BLaER1 (cell line): ENCODE measurements around the gene DLG2.
"Not testable (repeated sequence)": the region's sequence is repeated elsewhere in the genome, so short reads cannot be mapped to it uniquely, and the experiment has no call there.

Source experiments
- H3K27ac ChIP-seq: shearing (Covaris generic); formaldehyde crosslinking; 2 replicates; pipeline ENCODE4 v1.8.1; 2022
- H3K27me3 ChIP-seq: shearing (Covaris generic); formaldehyde crosslinking; 2 replicates; pipeline ENCODE4 v1.8.1; 2022
- H3K36me3 ChIP-seq: shearing (Covaris generic); formaldehyde crosslinking; 2 replicates; pipeline ENCODE4 v1.8.1; 2022
- H3K4me1 ChIP-seq: shearing (Covaris generic); formaldehyde crosslinking; 2 replicates; pipeline ENCODE4 v1.8.1; 2022
- H3K4me2 ChIP-seq: shearing (Covaris generic); formaldehyde crosslinking; 2 replicates; pipeline ENCODE4 v1.8.1; 2022
- H3K4me3 ChIP-seq: shearing (Covaris generic); formaldehyde crosslinking; 2 replicates; pipeline ENCODE4 v1.8.1; 2022
- H3K9ac ChIP-seq: shearing (Covaris generic); formaldehyde crosslinking; 2 replicates; pipeline ENCODE4 v1.8.1; 2022
- H3K9me3 ChIP-seq: shearing (Covaris generic); formaldehyde crosslinking; 2 replicates; pipeline ENCODE4 v1.8.1; 2022
- H4K20me1 ChIP-seq: shearing (Covaris generic); formaldehyde crosslinking; 2 replicates; pipeline ENCODE4 v1.8.1; 2022
- Cebpa-rat ChIP-seq: shearing (Covaris generic); IDR thresholded peaks from 2 replicates; pipeline ENCODE4 v1.8.1; 2022

The DLG2 gene

DNA sequence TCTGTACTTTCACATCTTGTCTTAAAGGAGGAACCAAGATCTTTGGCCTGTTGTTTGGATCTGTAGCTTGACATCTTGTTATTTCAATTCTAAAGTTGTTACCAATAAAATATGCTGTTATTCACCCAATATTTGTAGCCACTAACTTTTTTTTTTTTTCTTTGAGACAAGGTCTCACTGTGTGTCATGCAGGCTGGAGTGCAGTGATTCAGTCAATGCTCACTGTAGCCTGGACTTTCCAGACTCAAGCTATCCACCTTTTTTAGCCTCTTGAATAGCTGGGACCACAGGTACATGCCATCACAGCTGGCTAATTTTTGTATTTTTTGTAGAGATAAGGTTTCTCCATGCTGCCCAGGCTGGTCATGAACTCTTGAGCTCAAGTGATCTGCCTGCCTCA lies 769.4 kb downstream of the DLG2 start:
- no peak overlapping the region for H3K9ac ChIP-seq
- H3K27me3 ChIP-seq, result no peaks in the 10 kb centered on the region
- no peak overlapping the region for H3K27ac ChIP-seq
- no peaks in the 10 kb centered on the region for H3K36me3 ChIP-seq
- no peaks in the 10 kb centered on the region for H4K20me1 ChIP-seq
- TF ChIP-seq Cebpa-rat, result no peak
- H3K4me3 ChIP-seq, result no peak overlapping the region
- H3K9me3 ChIP-seq, result no peaks in the 10 kb centered on the region
- no peaks in the 10 kb centered on the region for H3K4me1 ChIP-seq
- no peak overlapping the region for H3K4me2 ChIP-seq

DNA sequence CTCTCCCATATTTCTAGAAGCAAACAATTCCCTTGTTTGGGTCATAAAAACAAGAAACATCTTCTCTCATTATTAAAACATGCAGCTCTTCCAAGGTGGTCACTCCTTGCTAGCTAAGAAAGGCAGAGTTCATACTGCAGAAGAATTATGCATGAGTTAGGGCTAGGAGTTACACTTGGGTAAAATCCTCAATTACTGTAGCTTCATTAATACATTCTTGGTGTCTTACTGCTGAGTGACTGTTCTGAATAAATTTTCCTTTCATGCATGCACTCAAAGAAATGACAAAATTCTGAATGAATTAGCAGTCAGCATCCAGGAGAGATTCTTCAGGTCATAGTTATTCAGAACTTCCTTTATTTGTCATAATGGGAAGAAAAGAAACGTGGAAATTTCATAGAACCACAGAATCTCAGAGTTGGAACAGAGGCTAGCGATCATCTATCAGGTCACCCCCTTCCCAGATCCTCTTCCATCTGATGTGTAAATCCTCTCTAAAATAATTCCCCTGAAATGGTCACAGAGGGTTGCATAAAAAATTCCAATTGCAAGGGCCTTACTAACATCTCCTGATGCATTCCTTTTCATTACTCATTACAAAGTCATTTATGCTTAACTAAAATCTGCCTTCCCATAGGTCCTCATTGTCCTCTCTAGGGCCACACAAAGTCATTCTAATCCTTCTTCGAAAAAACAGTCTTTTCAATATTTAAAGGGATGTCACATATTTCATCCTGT lies 771.5 kb downstream of the DLG2 start:
- H4K20me1 ChIP-seq, result no peaks in the 10 kb centered on the region
- no peak overlapping the region for H3K9ac ChIP-seq
- TF ChIP-seq Cebpa-rat, result no peak
- no peak overlapping the region for H3K4me2 ChIP-seq
- H3K4me1 ChIP-seq, result no peaks in the 10 kb centered on the region
- no peak overlapping the region for H3K4me3 ChIP-seq
- H3K9me3 ChIP-seq, result no peaks in the 10 kb centered on the region
- H3K36me3 ChIP-seq, result no peaks in the 10 kb centered on the region
- no peak overlapping the region for H3K27ac ChIP-seq
- H3K27me3 ChIP-seq, result no peaks in the 10 kb centered on the region

DNA sequence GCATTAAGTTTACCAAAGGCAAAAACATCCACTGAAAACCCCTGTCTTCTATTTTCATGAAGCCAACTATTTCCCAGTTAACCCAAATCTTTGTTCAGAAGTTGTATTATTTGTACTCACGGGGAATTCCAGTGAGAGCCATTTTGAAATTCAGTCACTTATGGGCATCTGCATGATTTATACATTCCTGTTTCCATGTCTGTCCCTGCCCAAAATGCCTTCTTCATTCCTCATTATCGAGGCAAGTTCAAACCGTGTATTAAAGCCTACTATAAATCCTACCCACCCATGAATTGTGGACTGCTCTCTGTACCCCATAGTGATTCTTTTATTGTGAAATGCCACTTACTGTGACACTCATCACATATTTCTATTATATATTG lies 772.7 kb downstream of the DLG2 start:
- Histone ChIP-seq H3K9ac (no peak overlapping the region), H3K27me3 (no peaks in the 10 kb centered on the region)
- TF ChIP-seq Cebpa-rat, result no peak

DNA sequence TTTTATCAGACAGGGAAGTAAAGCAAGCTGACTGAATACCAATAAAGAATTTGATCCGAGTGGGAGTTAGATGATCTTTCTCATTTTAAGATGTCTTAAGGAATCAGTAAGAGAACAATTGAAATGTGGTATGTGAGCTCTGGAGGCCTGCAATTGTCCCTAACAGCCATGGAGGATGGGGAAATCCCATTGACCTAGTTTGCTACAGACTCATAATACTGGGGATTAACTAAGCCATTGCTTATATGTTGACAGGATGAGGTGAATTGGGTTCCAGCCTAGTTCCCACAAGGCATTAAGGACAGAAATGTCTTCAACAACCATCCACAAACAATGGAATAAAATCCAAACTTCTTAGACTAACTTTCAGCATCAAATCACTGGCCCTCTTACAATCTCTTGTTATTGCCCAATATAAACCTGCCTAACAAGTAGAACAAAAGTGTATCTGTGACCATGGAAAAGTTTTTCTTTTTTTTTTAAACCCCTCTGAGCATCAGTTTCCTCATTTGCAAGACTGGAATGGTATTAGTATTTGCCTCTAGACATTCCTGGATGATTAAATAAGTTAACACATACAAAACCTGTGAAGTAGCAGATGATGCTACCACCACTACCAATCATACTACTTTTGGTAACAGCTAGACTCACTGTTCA lies 773.2 kb downstream of the DLG2 start:
- H3K4me1 ChIP-seq, result no peaks in the 10 kb centered on the region
- no peak overlapping the region for H3K9ac ChIP-seq
- H4K20me1 ChIP-seq, result no peaks in the 10 kb centered on the region
- H3K36me3 ChIP-seq, result no peaks in the 10 kb centered on the region
- no peak overlapping the region for H3K4me2 ChIP-seq
- no peaks in the 10 kb centered on the region for H3K9me3 ChIP-seq
- no peaks in the 10 kb centered on the region for H3K27me3 ChIP-seq
- TF ChIP-seq Cebpa-rat, result no peak
- H3K27ac ChIP-seq, result no peak overlapping the region
- no peak overlapping the region for H3K4me3 ChIP-seq

More for the DNA sequence above, 772.7 kb downstream of the DLG2 start:
- H3K4me3 ChIP-seq, result no peak overlapping the region
- H3K4me2 ChIP-seq, result no peak overlapping the region
- H3K4me1 ChIP-seq, result no peaks in the 10 kb centered on the region
- H3K27ac ChIP-seq, result no peak overlapping the region
- H3K36me3 ChIP-seq, result no peaks in the 10 kb centered on the region
- no peaks in the 10 kb centered on the region for H4K20me1 ChIP-seq
- H3K9me3 ChIP-seq, result no peaks in the 10 kb centered on the region

DNA sequence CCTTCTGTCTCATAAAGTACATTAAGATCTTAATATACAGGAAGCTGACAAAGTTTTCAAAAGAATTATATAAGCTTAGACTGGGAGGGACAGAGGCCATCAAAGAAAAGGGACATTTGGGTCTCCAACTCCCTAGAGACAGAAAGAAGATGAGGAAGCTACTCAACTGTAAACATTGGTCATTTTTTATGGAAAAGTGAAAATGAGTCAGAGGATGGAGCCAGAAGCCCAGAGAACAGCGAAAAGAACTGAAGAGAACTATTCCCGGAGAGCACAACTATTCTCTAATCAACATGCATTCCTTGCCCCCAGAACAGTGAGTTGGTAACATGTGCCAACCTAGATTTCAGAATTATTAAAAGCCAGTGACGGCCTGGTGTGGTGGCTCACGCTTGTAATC lies 779.3 kb downstream of the DLG2 start:
- TF ChIP-seq Cebpa-rat, result no peak
- Histone ChIP-seq H4K20me1 (no peaks in the 10 kb centered on the region), H3K4me3 (no peak overlapping the region), H3K9ac (no peak overlapping the region), H3K4me1 (no peaks in the 10 kb centered on the region), H3K36me3 (no peaks in the 10 kb centered on the region), H3K27me3 (no peaks in the 10 kb centered on the region), H3K4me2 (no peak overlapping the region), H3K27ac (no peak overlapping the region), H3K9me3 (no peaks in the 10 kb centered on the region)

DNA sequence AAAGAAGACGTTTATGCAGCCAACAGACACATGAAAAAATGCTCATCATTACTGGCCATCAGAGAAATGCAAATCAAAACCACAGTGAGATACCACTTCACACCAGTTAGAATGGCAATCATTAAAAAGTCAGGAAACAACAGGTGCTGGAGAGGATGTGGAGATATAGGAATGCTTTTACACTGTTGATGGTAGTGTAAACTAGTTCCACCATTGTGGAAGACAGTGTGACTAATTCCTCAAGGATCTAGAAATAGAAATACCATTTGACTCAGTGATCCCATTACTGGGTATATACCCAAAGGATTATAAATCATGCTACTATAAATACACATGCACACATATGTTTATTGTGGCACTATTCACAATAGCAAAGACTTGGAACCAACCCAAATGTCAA lies 786.9 kb downstream of the DLG2 start:
- not testable (repeated sequence) for H3K4me1 ChIP-seq, H3K27me3 ChIP-seq, H3K9ac ChIP-seq, H3K27ac ChIP-seq, H3K4me3 ChIP-seq, H3K9me3 ChIP-seq, H4K20me1 ChIP-seq, H3K36me3 ChIP-seq, H3K4me2 ChIP-seq

DNA sequence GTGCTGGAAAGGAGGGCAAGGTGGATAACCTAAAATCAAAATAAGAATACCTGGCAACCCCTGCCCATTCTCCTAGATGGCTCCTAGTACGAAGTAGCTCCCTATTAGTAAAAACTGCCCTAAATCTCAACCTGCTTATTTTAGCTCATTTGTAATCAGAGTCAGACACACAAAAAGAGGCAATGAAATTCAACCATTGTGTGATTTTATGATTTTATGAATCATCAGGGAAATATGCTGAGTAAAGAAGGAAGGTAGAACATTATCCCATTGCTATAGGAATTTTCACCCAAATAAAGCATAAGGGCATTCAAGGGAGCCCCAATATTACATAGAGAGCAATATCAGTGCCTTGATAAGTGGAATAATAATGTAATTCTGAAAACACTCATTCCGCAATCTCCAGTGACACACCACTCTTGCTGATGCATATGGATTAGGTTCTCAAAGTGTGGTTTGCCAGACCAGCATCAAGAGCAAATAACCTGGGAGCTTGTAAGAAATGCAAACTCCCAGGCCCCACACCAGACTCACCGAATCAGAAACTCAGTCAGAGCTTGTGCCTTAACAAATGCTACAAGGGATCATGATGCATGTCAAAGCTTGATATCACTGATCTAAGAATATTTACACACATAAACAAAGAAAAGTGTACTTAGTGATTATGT lies 789.6 kb downstream of the DLG2 start:
- H3K4me3 ChIP-seq, result no peak overlapping the region
- H3K27me3 ChIP-seq, result no peaks in the 10 kb centered on the region
- no peak overlapping the region for H3K27ac ChIP-seq
- H3K4me1 ChIP-seq, result no peaks in the 10 kb centered on the region
- TF ChIP-seq Cebpa-rat, result no peak
- H3K4me2 ChIP-seq, result no peak overlapping the region
- H3K36me3 ChIP-seq, result no peaks in the 10 kb centered on the region
- no peaks in the 10 kb centered on the region for H3K9me3 ChIP-seq
- H4K20me1 ChIP-seq, result no peaks in the 10 kb centered on the region
- H3K9ac ChIP-seq, result no peak overlapping the region

DNA sequence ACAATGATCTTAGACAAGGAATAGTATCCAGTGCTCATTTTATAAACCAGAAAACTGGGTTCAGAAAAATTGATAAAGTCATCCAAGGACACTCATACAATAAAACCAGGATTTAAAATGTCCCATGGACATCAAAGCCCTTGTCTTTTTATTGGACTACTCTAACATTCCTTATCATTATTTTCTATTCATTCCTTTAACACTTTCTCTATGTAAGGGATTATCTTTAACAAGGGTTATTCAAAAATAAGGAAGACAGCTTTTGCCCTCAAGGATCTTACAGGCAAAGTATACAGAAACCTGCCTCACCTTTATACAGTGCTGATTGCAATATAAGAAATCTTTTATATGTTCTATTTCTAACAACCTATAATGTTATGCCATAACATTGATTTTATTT lies 790.8 kb downstream of the DLG2 start:
- Histone ChIP-seq H3K4me2 (no peak overlapping the region), H3K9me3 (no peaks in the 10 kb centered on the region), H3K27me3 (no peaks in the 10 kb centered on the region), H3K9ac (no peak overlapping the region), H3K36me3 (no peaks in the 10 kb centered on the region), H4K20me1 (no peaks in the 10 kb centered on the region), H3K4me3 (no peak overlapping the region), H3K4me1 (no peaks in the 10 kb centered on the region), H3K27ac (no peak overlapping the region)
- no peak for TF ChIP-seq Cebpa-rat

DNA sequence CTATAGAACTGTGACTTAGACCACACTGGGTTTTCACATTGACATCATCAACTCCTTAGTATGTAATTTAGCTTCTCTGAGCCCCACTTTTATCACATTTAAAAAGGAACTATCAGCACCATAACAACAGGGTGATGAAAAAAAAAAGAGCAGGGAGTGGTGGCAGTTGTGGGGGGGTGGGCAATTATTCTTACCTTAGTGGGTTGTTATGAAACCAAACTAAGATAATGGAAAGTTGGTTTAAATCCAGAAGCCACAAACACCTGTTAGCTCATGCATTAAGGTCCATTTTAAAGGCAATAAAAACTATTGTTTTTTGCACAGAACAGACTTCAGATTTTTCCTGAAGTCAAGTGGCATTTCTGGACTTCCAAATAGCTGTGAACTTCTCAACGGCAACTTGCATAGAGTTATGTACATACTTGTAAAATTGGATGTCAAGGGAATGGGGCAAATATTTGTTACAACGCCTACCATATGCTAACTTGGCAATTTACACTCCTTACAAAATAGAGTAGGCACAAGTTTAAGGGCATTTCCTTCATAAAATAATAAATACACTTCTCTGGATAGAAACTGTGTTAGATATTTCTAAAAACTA lies 793.6 kb downstream of the DLG2 start:
- H3K36me3 ChIP-seq, result no peaks in the 10 kb centered on the region
- no peak for TF ChIP-seq Cebpa-rat
- no peaks in the 10 kb centered on the region for H3K9me3 ChIP-seq
- H3K4me3 ChIP-seq, result no peak overlapping the region
- no peak overlapping the region for H3K27ac ChIP-seq
- no peaks in the 10 kb centered on the region for H4K20me1 ChIP-seq
- no peak overlapping the region for H3K4me2 ChIP-seq
- no peak overlapping the region for H3K9ac ChIP-seq
- peaks cover 9% of the 10 kb centered on the region for H3K4me1 ChIP-seq
- no peaks in the 10 kb centered on the region for H3K27me3 ChIP-seq

DNA sequence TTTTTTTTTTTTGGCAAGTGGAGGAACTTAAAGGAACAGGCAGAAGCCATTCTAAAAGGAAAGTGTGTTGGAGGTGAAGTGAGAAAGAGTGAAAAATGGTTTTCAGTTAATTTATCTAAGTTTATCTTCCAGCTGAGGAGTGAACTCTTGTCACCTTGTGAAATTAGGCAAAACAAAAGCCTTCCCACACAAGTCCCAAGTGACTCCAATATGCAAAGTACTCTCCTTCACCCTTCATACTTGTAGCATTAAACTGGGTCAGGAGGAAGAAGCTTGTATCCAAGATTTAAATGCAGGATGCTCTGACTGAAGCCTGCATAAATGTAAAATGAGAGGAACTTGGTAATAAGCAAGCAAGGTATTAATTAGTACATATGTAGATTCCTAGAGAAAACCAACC lies 796.8 kb downstream of the DLG2 start:
- Histone ChIP-seq H3K4me1 (peaks cover 9% of the 10 kb centered on the region), H3K27ac (no peak overlapping the region), H3K36me3 (no peaks in the 10 kb centered on the region), H3K4me2 (peak overlapping the region; percentile 50), H3K9me3 (no peaks in the 10 kb centered on the region), H3K4me3 (no peak overlapping the region), H4K20me1 (no peaks in the 10 kb centered on the region), H3K27me3 (no peaks in the 10 kb centered on the region), H3K9ac (no peak overlapping the region)
- TF ChIP-seq Cebpa-rat, result no peak
